Activated naive CD4-positive, alpha-beta T cell treated with anti-CD3 and anti-CD28 coated beads, Interleukin-2, amount 10 ng/mL, durations not matched to agents 7 days and 5 days (primary cell): ENCODE results near the gene MYOF.

Experiments used
- CTCF ChIA-PET: fragments of 350-600 bp; sonication (Branson Sonifier 250); formaldehyde crosslinking; loops from one replicate; lab custom pipeline; 2021; ENCODE audit warnings: antibody characterized with exemption; lab: Charles Lee
- DNase-seq: peaks from one replicate; pipeline ENCODE4 v3.0.0-alpha.2; 2020
- H3K27ac Mint-ChIP-seq: one replicate; pipeline ENCODE4 v1.8.0; 2021; ENCODE audit warnings: mild to moderate bottlenecking, moderate library complexity, mixed read lengths
- H3K27me3 Mint-ChIP-seq: one replicate; pipeline ENCODE4 v1.8.0; 2021; ENCODE audit warnings: mild to moderate bottlenecking, mixed read lengths
- H3K36me3 Mint-ChIP-seq: one replicate; pipeline ENCODE4 v1.8.0; 2021; ENCODE audit warnings: mixed read lengths
- H3K4me1 Mint-ChIP-seq: one replicate; pipeline ENCODE4 v1.8.0; 2021; ENCODE audit warnings: mixed read lengths
- H3K4me3 Mint-ChIP-seq: one replicate; pipeline ENCODE4 v1.8.0; 2021; ENCODE audit warnings: mild to moderate bottlenecking, moderate library complexity, mixed read lengths
- H3K9me3 Mint-ChIP-seq: one replicate; pipeline ENCODE4 v1.8.0; 2021; ENCODE audit warnings: mixed read lengths

MYOF gene

DNA sequence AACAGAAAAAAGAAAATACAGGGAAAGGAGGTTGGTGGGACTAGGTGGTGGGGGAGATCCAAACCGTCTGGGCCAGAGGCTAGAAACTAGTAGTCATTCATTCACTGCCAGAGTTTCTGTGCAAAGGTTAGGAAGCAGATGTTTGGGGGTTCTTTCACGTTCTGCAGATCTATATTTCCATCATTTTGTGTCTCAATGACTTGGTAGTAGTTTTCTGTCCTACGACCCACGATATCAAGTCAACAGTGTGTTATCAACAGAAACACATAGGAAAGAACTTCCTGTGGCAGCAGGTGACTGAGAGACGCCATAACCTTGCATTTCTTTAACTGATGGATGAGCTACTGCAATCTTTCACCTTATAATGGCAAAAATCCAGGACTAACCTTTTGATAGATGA is 16.0 kb upstream of the MYOF start:
- Mint-ChIP-seq H3K4me3 (peak overlapping the region; percentile 83), H3K4me1 (peaks cover 60% of the 10 kb centered on the region), H3K9me3 (no peaks in the 10 kb centered on the region), H3K36me3 (peaks cover 36% of the 10 kb centered on the region), H3K27ac (peak overlapping the region; percentile 92), H3K27me3 (peaks cover 4% of the 10 kb centered on the region)
- no peak for DNase-seq
- CTCF ChIA-PET = interaction anchor here (1.4 kb wide), 2 partner anchors 16 to 122 kb away, joined by 3 to 5 read pairs; partner anchors contain the start of gene MYOF

DNA sequence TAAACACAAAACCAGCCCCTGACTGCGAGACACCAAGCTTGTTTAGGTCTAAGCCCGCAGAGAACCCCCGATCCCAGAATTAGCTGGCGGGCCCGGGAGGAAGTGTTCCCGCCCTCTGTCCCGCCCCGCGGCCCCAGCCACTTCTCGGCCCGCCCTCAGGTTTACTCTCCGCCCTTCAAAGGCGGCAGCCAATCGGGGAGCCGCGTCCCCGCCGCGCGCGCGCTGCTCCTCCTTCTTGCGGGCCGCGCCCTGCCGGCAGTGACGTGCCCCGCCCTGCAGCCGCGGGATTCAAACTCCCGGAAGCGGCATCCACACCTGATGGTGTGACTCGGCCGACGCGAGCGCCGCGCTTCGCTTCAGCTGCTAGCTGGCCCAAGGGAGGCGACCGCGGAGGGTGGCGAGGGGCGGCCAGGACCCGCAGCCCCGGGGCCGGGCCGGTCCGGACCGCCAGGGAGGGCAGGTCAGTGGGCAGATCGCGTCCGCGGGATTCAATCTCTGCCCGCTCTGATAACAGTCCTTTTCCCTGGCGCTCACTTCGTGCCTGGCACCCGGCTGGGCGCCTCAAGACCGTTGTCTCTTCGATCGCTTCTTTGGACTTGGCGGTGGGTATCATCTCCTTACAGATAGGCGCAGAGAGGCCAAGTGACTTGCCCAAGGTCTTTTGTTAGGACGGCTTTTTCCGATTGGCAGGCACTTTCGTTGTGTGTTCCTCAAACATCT is 14.3 kb upstream of the MYOF start, which contains the start of gene CEP55:
CEP55 (plus strand) TSS at position 291 of the 720 bp plus-strand sequence. CDS start 3,440 bp downstream, outside the sequence.
- Mint-ChIP-seq H3K4me3 (peak within 1 kb of the TSS; percentile 83), H3K9me3 (no peaks in the 10 kb centered on the region), H3K27me3 (peaks cover 4% of the 10 kb centered on the region), H3K4me1 (peaks cover 45% of the 10 kb centered on the region), H3K27ac (peak within 1 kb of the TSS; percentile 92), H3K36me3 (peaks cover 26% of the 10 kb centered on the region)
- peak; percentile 97 for DNase-seq
- CTCF ChIA-PET = interaction anchor here (2.0 to 3.0 kb wide), 4 partner anchors 14 to 120 kb away, joined by 6 to 19 read pairs (median 16); partner anchors contain the start of gene MYOF

DNA sequence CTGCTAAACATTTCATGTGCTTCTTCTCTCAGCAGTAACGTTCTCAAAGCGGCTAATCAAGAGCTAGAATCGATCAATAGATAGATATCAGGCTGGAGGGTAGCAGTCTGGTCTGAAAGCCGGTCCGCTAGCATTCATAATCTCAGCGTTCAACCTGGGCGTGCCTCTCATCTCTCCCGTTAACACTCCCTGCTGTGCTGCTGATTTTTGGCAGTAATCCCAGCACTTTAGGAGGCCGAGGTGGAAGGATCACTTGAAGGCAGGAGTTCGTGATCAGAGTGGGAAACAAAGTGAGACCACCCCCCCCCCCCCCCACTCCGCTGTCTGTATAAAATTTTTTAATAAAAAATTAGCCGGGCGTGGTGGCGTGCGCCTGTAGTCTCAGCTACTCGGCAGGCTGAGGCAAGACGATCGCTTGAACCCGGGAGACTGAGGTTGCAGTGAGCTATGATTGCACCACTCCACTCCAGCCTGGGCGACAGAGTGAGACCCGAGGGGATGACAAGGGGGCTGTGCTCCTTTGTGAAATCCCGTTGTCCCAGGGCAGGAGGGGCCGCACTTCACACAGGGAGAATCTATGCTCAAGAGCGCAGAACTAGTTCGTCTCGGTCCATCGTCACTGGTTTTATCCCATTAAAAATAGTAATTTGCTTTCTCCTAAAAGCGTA is 13.7 kb upstream of the MYOF start:
- Mint-ChIP-seq H3K27me3 (peaks cover 4% of the 10 kb centered on the region), H3K9me3 (no peaks in the 10 kb centered on the region), H3K27ac (peak overlapping the region; percentile 86), H3K36me3 (peaks cover 24% of the 10 kb centered on the region), H3K4me1 (peaks cover 42% of the 10 kb centered on the region), H3K4me3 (peak overlapping the region; percentile 83)
- CTCF ChIA-PET = interaction anchor here (0.8 to 3.0 kb wide), 6 partner anchors 13 to 143 kb away, joined by 3 to 19 read pairs (median 10); partner anchors contain the start of gene MYOF
- no peak for DNase-seq

DNA sequence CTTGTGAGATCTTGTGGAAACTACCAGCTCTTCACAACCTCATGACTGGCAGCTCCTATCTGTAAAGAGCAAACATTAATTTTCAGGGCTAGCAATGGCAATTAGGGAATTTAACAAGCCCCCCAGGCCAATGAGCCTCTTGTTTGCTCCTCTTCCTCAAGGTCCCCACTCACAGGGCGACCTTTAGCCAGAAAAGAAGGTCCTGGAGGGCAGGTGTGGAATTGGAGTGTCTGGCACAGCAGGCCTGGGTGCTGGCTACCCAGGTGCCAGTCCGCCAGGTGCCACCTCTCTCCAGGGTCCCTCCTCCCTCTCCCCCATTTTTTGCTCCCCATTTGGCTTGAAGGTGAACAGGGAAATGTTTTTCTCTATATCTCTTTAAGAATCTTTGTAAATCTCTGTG is 12.4 kb upstream of the MYOF start:
- Mint-ChIP-seq H3K27ac (no peak overlapping the region), H3K27me3 (peaks cover 6% of the 10 kb centered on the region), H3K4me3 (no peak overlapping the region), H3K4me1 (peaks cover 29% of the 10 kb centered on the region), H3K36me3 (peaks cover 11% of the 10 kb centered on the region), H3K9me3 (no peaks in the 10 kb centered on the region)
- CTCF ChIA-PET = interaction anchor here (0.6 to 3.0 kb wide), 5 partner anchors 12 to 131 kb away, joined by 3 to 19 read pairs (median 4); partner anchors contain the start of gene MYOF
- no peak for DNase-seq

DNA sequence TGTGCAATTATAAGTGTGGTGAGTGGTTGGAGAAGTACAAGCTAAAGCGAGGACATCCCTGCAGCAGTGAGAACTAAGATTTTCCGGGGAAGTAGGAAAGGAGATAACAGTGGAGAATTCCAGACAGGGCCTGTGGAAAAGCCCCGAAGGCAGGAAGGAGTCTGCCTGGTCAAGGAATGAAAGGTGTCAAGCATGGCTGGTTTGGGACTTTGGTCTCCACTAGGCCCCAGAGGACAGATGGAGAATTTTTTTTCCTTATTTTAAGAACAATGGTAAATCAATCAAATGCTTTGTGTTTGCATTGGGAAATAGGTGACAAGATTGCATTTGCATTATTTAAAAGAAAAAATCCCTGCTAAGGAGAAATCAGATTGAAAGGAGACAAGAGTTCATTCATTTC is 11.0 kb upstream of the MYOF start:
- H3K4me3 Mint-ChIP-seq = no peak overlapping the region
- H3K4me1 Mint-ChIP-seq = peaks cover 18% of the 10 kb centered on the region
- H3K36me3 Mint-ChIP-seq = peaks cover 5% of the 10 kb centered on the region
- no peak overlapping the region for H3K27ac Mint-ChIP-seq
- no peaks in the 10 kb centered on the region for H3K9me3 Mint-ChIP-seq
- CTCF ChIA-PET = interaction anchor here (2.3 to 16.8 kb wide), 2 partner anchors 11 to 115 kb away, joined by 19 to 533 read pairs; partner anchors contain the start of gene MYOF
- H3K27me3 Mint-ChIP-seq = peaks cover 12% of the 10 kb centered on the region
- DNase-seq = no peak

DNA sequence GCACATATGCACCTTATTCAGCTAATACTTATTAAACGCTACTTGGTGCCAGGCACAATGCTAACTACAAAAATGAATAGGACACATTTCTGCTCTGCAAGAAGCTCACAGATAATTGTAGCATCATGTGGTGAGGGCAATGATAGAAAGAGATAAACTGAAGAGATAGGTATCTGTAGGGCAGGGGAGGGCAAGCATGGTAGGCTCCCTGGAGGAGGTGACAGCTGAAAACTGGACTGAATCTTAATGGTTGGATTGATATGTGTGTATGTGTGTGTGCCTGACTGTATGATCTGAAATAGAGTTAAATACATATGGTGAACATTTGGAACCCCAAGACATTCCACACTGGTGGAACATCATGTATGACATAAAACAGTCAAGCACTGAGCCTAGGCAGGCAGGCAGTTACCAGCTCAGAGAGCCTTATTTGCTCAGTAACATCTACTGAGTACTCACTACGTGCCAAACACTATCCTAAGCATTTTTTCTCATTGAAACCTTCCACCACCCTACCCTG is 9.5 kb upstream of the MYOF start:
- Mint-ChIP-seq H3K27ac (no peak overlapping the region), H3K27me3 (peaks cover 12% of the 10 kb centered on the region), H3K4me3 (no peak overlapping the region), H3K9me3 (no peaks in the 10 kb centered on the region), H3K4me1 (peaks cover 6% of the 10 kb centered on the region), H3K36me3 (no peaks in the 10 kb centered on the region)
- no peak for DNase-seq
- CTCF ChIA-PET = interaction anchor here (0.5 to 16.8 kb wide), 10 partner anchors 9 to 210 kb away, joined by 3 to 533 read pairs (median 3); partner anchors contain the start of gene MYOF

DNA sequence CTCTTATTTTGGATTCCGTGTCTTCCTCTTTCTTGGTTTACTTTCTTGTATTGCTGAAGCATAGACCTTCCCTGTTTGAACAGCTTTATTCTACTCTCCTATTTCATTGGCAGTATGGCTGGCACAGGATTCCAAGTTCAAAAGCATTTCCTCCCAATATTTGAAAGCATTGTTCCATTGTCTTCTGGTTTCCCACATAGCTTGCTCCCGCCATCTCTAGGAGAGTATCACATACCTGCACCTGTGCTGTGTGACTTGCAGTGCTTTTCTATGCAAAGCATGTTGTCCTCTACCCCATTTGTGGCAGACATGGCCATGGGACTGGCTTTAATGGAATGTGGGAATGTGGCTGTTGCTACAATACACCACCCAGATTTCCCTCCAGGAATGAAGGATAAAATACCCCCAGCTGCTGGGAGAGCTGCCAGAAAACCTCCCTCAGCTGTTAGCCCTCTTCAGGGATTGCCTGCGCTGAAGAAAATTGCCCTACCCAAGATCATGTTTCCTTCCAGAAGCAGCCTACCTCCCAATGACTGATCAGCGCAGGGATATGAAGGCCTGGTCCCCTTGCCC is 6.9 kb upstream of the MYOF start:
- peaks cover 9% of the 10 kb centered on the region for H3K27me3 Mint-ChIP-seq
- DNase-seq = no peak
- H3K27ac Mint-ChIP-seq = no peak overlapping the region
- H3K9me3 Mint-ChIP-seq = no peaks in the 10 kb centered on the region
- no peaks in the 10 kb centered on the region for H3K36me3 Mint-ChIP-seq
- CTCF ChIA-PET = interaction anchor here (1.2 to 16.8 kb wide), 4 partner anchors 13 to 111 kb away, joined by 3 to 533 read pairs (median 53); no protein-coding TSS in a partner anchor
- no peak overlapping the region for H3K4me3 Mint-ChIP-seq
- H3K4me1 Mint-ChIP-seq = no peaks in the 10 kb centered on the region

DNA sequence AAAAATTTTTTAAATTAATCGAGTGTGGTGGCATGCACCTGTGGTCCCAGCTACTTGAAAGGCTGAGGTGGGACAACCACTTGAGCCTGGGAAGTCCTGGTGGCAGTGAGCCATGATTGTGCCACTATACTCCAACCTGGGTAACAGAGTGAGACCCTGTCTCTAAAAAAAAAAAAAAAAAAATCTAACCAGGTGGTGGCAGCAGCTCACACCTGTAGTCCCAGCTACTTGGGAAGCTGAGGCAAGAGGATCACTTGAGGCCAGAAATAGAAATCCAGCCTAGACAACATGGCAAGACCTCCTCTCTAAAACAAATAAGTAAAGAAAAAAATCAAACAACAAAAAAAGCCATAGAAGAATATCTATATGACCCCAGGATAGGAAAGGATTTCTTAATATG is 3.6 kb upstream of the MYOF start:
- Mint-ChIP-seq H3K27ac (no peak overlapping the region), H3K27me3 (peaks cover 29% of the 10 kb centered on the region), H3K36me3 (no peaks in the 10 kb centered on the region), H3K9me3 (no peaks in the 10 kb centered on the region), H3K4me1 (peaks cover 14% of the 10 kb centered on the region), H3K4me3 (no peak overlapping the region)
- no peak for DNase-seq
- CTCF ChIA-PET = interaction anchor here (10.8 to 16.8 kb wide), 2 partner anchors 26 to 108 kb away, joined by 103 to 533 read pairs; no protein-coding TSS in a partner anchor

DNA sequence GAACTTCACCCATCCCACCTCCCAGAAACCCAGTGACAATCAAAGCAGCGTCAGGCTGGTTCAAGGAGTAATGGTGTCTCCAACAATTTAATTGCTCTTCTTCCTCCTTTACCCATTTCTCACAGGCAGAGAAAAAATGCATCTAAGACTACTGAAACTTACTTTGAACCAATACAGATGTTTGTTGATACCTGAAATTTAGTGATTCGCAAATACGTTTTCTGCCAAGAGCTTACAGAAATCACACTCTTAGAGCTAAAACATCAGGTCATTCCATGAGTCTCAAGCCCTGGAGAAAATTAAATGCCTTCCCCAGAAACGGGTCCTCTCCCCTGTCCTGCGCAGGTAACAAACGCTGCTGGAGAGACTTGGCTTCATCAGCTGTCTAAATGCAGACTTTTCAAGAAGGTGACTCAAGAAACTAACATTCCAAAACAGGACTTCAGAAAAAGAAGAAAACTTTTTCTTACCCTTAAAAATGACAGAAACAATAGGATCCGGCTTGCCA is 443 bp downstream of the MYOF start:
- DNase-seq = no peak
- H3K27me3 Mint-ChIP-seq = peaks cover 23% of the 10 kb centered on the region
- H3K9me3 Mint-ChIP-seq = no peaks in the 10 kb centered on the region
- H3K4me1 Mint-ChIP-seq = peaks cover 14% of the 10 kb centered on the region
- CTCF ChIA-PET = interaction anchor here (0.6 to 16.8 kb wide), 21 partner anchors 8 to 408 kb away, joined by 3 to 533 read pairs (median 5); partner anchors contain the start of genes CEP55 and CYP26A1
- no peaks in the 10 kb centered on the region for H3K36me3 Mint-ChIP-seq
- H3K27ac Mint-ChIP-seq = no peak overlapping the region
- H3K4me3 Mint-ChIP-seq = peak overlapping the region; percentile 80

DNA sequence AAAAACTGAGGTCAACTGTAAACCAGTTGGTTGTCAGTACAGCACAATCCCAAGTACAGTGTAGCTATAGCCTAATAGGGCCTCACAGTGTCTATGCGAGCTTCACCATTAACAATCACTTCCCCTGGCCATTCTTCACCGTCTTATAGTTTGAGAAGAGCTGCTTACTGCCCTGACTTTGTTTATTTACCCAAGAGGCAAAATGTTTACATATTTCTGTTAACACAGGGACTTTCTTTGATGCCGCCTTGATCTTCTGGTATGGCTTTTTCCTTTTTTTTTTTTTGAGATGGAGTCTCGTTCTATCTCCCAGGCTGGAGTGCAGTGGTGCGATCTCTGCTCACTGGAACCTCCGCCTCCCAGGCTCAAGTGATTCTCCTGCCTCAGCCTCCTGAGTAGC is 3.3 kb downstream of the MYOF start:
- Mint-ChIP-seq H3K9me3 (no peaks in the 10 kb centered on the region), H3K27ac (no peak overlapping the region), H3K4me1 (peaks cover 14% of the 10 kb centered on the region), H3K36me3 (no peaks in the 10 kb centered on the region), H3K27me3 (peaks cover 23% of the 10 kb centered on the region), H3K4me3 (no peak overlapping the region)
- CTCF ChIA-PET = interaction anchor here (0.6 to 16.8 kb wide), 4 partner anchors 13 to 101 kb away, joined by 3 to 533 read pairs (median 4); no protein-coding TSS in a partner anchor
- no peak for DNase-seq

DNA sequence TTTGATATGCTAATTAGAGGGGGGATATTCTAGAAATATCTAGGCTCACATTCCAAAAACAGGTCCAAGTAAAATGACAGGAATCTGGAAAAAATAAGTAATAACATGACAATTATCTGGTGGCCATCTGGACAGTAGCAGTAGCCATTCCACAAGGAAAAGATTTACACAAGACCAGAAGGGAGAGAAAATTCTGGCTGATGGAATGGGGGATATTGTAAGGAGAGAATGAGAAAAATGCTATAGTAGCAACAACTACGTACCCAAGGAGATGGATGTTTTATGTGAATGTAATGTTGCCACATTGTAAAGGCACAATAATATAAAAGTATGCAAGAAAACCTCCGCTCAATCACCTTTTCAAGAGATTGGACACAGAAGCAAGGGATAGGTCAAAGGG is 5.4 kb downstream of the MYOF start:
- no peak overlapping the region for H3K27ac Mint-ChIP-seq
- DNase-seq = no peak
- H3K27me3 Mint-ChIP-seq = peaks cover 13% of the 10 kb centered on the region
- H3K4me3 Mint-ChIP-seq = no peak overlapping the region
- no peaks in the 10 kb centered on the region for H3K9me3 Mint-ChIP-seq
- peaks cover 6% of the 10 kb centered on the region for H3K4me1 Mint-ChIP-seq
- H3K36me3 Mint-ChIP-seq = no peaks in the 10 kb centered on the region
- CTCF ChIA-PET = interaction anchor here (6.3 to 16.8 kb wide), 2 partner anchors 99 to 100 kb away, joined by 42 to 533 read pairs; no protein-coding TSS in a partner anchor

DNA sequence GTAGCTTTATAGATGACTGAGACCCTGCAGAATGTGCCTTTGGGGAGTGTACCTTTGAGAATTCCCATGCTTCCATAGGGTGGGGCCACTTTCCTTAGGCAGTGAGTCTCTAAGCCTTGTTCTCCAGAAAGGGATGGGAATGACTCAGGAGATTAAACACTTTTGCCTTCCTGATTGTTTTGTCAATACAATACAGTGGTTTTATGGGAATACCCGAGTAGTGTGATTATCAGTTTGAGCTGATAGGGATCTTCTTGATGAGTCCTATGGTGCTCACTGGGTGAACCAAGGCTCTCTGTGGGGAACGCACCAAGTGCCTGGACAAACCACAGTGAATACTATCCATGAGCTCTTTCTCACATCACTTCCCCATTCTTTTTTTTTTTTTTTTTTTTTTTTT is 6.3 kb downstream of the MYOF start:
- peaks cover 4% of the 10 kb centered on the region for H3K27me3 Mint-ChIP-seq
- no peak overlapping the region for H3K4me3 Mint-ChIP-seq

DNA sequence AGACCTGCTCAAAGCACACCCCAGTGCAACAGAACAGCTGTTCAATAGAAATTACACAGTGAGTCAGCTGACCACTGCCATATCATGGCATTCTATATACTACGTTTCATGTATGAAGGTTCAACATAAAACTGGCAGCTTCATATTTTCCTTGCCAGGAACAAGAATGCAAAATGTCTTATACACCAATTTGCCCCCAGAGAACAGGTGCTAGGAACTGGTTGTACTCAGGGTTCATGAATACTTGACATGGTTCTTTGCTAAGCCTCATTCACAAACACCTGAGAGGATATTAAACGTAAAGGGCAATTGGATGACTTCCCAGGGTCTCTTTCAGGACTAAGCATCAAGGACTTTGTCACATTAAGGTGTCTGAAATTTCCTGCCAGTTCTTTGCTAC is 6.9 kb downstream of the MYOF start:
- DNase-seq = no peak
- Mint-ChIP-seq H3K27me3 (no peaks in the 10 kb centered on the region), H3K27ac (no peak overlapping the region), H3K36me3 (no peaks in the 10 kb centered on the region), H3K4me1 (no peaks in the 10 kb centered on the region), H3K9me3 (no peaks in the 10 kb centered on the region), H3K4me3 (no peak overlapping the region)
- CTCF ChIA-PET = interaction anchor here (6.3 kb wide), 1 partner anchor 99 kb away, joined by 42 read pairs; no protein-coding TSS in a partner anchor

More for the DNA sequence above, 6.3 kb downstream of the MYOF start:
- Mint-ChIP-seq H3K9me3 (no peaks in the 10 kb centered on the region), H3K4me1 (no peaks in the 10 kb centered on the region), H3K27ac (no peak overlapping the region), H3K36me3 (no peaks in the 10 kb centered on the region)
- DNase-seq = no peak
- CTCF ChIA-PET = interaction anchor here (6.3 kb wide), 1 partner anchor 99 kb away, joined by 42 read pairs; no protein-coding TSS in a partner anchor
